Bronchial epithelial cell (primary cell): ENCODE measurements around the gene FNDC4. TPM values are rescaled to one million over a fixed set of nuclear protein-coding genes. Genes with fewer than 3 reads are reported as not detected.
A peak's percentile ranks its signal among the peaks of the same experiment; 100 is the strongest.

ENCODE experiments used
- DNase-seq: peaks from one replicate; pipeline ENCODE4 v3.0.0-alpha.2; 2010; ENCODE audit warnings: low read depth
- FAIRE-seq: peaks from 2 replicates; lab custom pipeline; 2011; peaks lifted over from hg19 to GRCh38; lab: Jason Lieb, UNC
- H3K27me3 ChIP-seq: 2 replicates; pipeline ENCODE4 v1.5.1; 2011; ENCODE audit warnings: low read length; ENCODE audit not compliant: control insufficient read depth, insufficient read depth
- H3K36me3 ChIP-seq: 2 replicates; pipeline ENCODE4 v1.5.1; 2011; ENCODE audit warnings: low read length; ENCODE audit not compliant: control insufficient read depth, insufficient read depth
- H3K4me3 ChIP-seq: 2 replicates; pipeline ENCODE4 v1.5.1; 2011; ENCODE audit warnings: mild to moderate bottlenecking, low read depth, low read length, control low read depth
- CTCF ChIP-seq: IDR thresholded peaks from 2 replicates; pipeline ENCODE4 v1.5.1; 2011; ENCODE audit warnings: mild to moderate bottlenecking, moderate library complexity, low read length, control low read depth, inconsistent platforms; ENCODE audit not compliant: insufficient read depth, severe bottlenecking
- total RNA-seq: library from RNA; depleted of rRNA; stranded (reverse); fragments of >200 nt; gene quantifications from 2 replicates; pipeline ENCODE4 v1.2.1, GENCODE V29; 2014

Gene FNDC4
- total RNA-seq, 1 donor from 2014 or later, result 7.6 TPM

GRCh38 chr2:27507293-27507692 is 12.3 kb upstream of the FNDC4 start:
- no peak for TF ChIP-seq CTCF
- FAIRE-seq, result no peak
- Histone ChIP-seq H3K4me3 (no peak overlapping the region), H3K36me3 (no peaks in the 10 kb centered on the region), H3K27me3 (no peaks in the 10 kb centered on the region)
- DNase-seq, result no peak

- DNase-seq, result no peak
- no peaks in the 10 kb centered on the region for H3K27me3 ChIP-seq
- H3K4me3 ChIP-seq, result no peak overlapping the region
- peak; percentile 28 for FAIRE-seq
- TF ChIP-seq CTCF, result no peak
- H3K36me3 ChIP-seq, result no peaks in the 10 kb centered on the region
Observed at GRCh38 chr2:27506587-27506986, 11.6 kb upstream of the FNDC4 start.

- no peaks in the 10 kb centered on the region for H3K36me3 ChIP-seq
- no peak for TF ChIP-seq CTCF
- no peak overlapping the region for H3K4me3 ChIP-seq
- FAIRE-seq, result no peak
- DNase-seq, result no peak
- no peaks in the 10 kb centered on the region for H3K27me3 ChIP-seq
Observed at GRCh38 chr2:27502142-27502541, 7.1 kb upstream of the FNDC4 start.

GRCh38 chr2:27501042-27501441 is 6.0 kb upstream of the FNDC4 start:
- DNase-seq (peak; percentile 56), FAIRE-seq (no peak)
- Histone ChIP-seq H3K27me3 (no peaks in the 10 kb centered on the region), H3K4me3 (no peak overlapping the region), H3K36me3 (no peaks in the 10 kb centered on the region)
- no peak for TF ChIP-seq CTCF

GRCh38 chr2:27498975-27499374 is 4.0 kb upstream of the FNDC4 start:
- DNase-seq (no peak), FAIRE-seq (no peak)
- no peaks in the 10 kb centered on the region for H3K36me3 ChIP-seq
- no peaks in the 10 kb centered on the region for H3K27me3 ChIP-seq
- TF ChIP-seq CTCF, result no peak
- no peak overlapping the region for H3K4me3 ChIP-seq

- no peak for TF ChIP-seq CTCF
- Histone ChIP-seq H3K27me3 (no peaks in the 10 kb centered on the region), H3K4me3 (no peak overlapping the region), H3K36me3 (no peaks in the 10 kb centered on the region)
- no peak for FAIRE-seq
- DNase-seq, result no peak
Observed at GRCh38 chr2:27497288-27497627, 2.3 kb upstream of the FNDC4 start.
